ENCODE results near the gene ZNF280A. TPM values are rescaled to one million over a fixed set of nuclear protein-coding genes. Genes with fewer than 3 reads are reported as not detected.
"Not testable (repeated sequence)": the region's sequence is repeated elsewhere in the genome, so short reads cannot be mapped to it uniquely, and the experiment has no call there.

Gene ZNF280A
- polyA plus RNA-seq, 1 donor = not detected

GRCh38 chr22:22468794-22469469 is 51.1 kb downstream of the ZNF280A start:
- H3K4me3 ChIP-seq (ENCODE audit: low read length); H3K27ac ChIP-seq (ENCODE audit: low read length); H3K36me3 ChIP-seq (ENCODE audit: control insufficient read depth, insufficient read depth, low read length); H3K9me3 ChIP-seq (ENCODE audit: control insufficient read depth, low read depth, low read length); H3K27me3 ChIP-seq (ENCODE audit: control insufficient read depth, insufficient read depth, low read length); DNase-seq; H3K4me1 ChIP-seq (ENCODE audit: control insufficient read depth, insufficient read depth, low read length): not testable (repeated sequence)
- WGBS (ENCODE audit: insufficient coverage, low lambda C conversion rate) = 84% methylated on average over 5 of the region's 11 CpGs

- 90% methylated on average over 1 of the region's 1 CpG for WGBS (ENCODE audit: insufficient coverage, low lambda C conversion rate)
- peaks cover 4% of the 10 kb centered on the region for H3K27me3 ChIP-seq (ENCODE audit: control insufficient read depth, insufficient read depth, low read length)
- no peaks in the 10 kb centered on the region for H3K4me1 ChIP-seq (ENCODE audit: control insufficient read depth, insufficient read depth, low read length)
- H3K36me3 ChIP-seq (ENCODE audit: control insufficient read depth, insufficient read depth, low read length) = no peaks in the 10 kb centered on the region
- DNase-seq = no peak
- no peak overlapping the region for H3K4me3 ChIP-seq (ENCODE audit: low read length)
- H3K9me3 ChIP-seq (ENCODE audit: control insufficient read depth, low read depth, low read length) = peaks cover 6% of the 10 kb centered on the region
- H3K27ac ChIP-seq (ENCODE audit: low read length) = no peak overlapping the region
These were observed 53.0 kb downstream of the ZNF280A start for GRCh38 chr22:22467112-22467511.

GRCh38 chr22:22465782-22466181 is 54.3 kb downstream of the ZNF280A start:
- WGBS (ENCODE audit: insufficient coverage, low lambda C conversion rate) = 90% methylated on average over 1 of the region's 1 CpG
- no peak overlapping the region for H3K27ac ChIP-seq (ENCODE audit: low read length)
- H3K27me3 ChIP-seq (ENCODE audit: control insufficient read depth, insufficient read depth, low read length) = peaks cover 4% of the 10 kb centered on the region
- no peak overlapping the region for H3K4me3 ChIP-seq (ENCODE audit: low read length)
- H3K36me3 ChIP-seq (ENCODE audit: control insufficient read depth, insufficient read depth, low read length) = no peaks in the 10 kb centered on the region
- H3K9me3 ChIP-seq (ENCODE audit: control insufficient read depth, low read depth, low read length) = peaks cover 6% of the 10 kb centered on the region
- DNase-seq = no peak
- H3K4me1 ChIP-seq (ENCODE audit: control insufficient read depth, insufficient read depth, low read length) = no peaks in the 10 kb centered on the region

DNA sequence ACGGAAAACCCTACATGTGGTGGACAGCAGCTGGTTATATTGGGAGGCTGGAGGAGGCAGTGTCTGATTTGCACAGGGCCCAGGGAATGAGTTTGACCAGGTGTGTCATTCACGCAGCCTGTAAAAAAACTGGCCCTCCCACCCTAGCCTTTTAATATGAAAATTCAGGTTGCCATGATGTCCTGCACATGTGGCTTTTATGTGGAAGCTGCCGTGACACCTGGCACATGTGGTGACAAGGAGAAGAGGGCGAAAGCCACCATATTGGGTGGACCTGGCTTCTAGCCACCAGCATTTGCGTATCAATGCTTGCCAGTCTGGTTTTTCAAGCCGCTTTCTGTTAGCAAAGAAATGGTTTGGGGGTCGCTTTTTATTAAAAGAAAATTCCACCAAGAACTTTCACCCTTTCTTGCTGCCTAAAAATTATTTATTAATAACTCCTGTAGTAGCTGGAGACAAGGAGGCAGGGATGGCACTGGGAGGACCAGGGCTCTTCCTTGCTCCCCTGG is 54.9 kb downstream of the ZNF280A start:
- Histone ChIP-seq H3K4me3 (ENCODE audit: low read length) (no peak overlapping the region), H3K27me3 (ENCODE audit: control insufficient read depth, insufficient read depth, low read length) (peaks cover 4% of the 10 kb centered on the region), H3K27ac (ENCODE audit: low read length) (no peak overlapping the region), H3K4me1 (ENCODE audit: control insufficient read depth, insufficient read depth, low read length) (no peaks in the 10 kb centered on the region), H3K36me3 (ENCODE audit: control insufficient read depth, insufficient read depth, low read length) (no peaks in the 10 kb centered on the region), H3K9me3 (ENCODE audit: control insufficient read depth, low read depth, low read length) (peaks cover 6% of the 10 kb centered on the region)
- WGBS (ENCODE audit: insufficient coverage, low lambda C conversion rate) = 38% methylated on average over 2 of the region's 7 CpGs
- DNase-seq = no peak

GRCh38 chr22:22464541-22465054 is 55.5 kb downstream of the ZNF280A start:
- Histone ChIP-seq H3K27ac (ENCODE audit: low read length) (no peak overlapping the region), H3K4me1 (ENCODE audit: control insufficient read depth, insufficient read depth, low read length) (no peaks in the 10 kb centered on the region), H3K27me3 (ENCODE audit: control insufficient read depth, insufficient read depth, low read length) (peaks cover 4% of the 10 kb centered on the region), H3K9me3 (ENCODE audit: control insufficient read depth, low read depth, low read length) (peaks cover 7% of the 10 kb centered on the region), H3K4me3 (ENCODE audit: low read length) (no peak overlapping the region), H3K36me3 (ENCODE audit: control insufficient read depth, insufficient read depth, low read length) (no peaks in the 10 kb centered on the region)
- DNase-seq = no peak
- WGBS (ENCODE audit: insufficient coverage, low lambda C conversion rate) = no CpG with 5 or more reads among the region's 11 CpGs

DNA sequence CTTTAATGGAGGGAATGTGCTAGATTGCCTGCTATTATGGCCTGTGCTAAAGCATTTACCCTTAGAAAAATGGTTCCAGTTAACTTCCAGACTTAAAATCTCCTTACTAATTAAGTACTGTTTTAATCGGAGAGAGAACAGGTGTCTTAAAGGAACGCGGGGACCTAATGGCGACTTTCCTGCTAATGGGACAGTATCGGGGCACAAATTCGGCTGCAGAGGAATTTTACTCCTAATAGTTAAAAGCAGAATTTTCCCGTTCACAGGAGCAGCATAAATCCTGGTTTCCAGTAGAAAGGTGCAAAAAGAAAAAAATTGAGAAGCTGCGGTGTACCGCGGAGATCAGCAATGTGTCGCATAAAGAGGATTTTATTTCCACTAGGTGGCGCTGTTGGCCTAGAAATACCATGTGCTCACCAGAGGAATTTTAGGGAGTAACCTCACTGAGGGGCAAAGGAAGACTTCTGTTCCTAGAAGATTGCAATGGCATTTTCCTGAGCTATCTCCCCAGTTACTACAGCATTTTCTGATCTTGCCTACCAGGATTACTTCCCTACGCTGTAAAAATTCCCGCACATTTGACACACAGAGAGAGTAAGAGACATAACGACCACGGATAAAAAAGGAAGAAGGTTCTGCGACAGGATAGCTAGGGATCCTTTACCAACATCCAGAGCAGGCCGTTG is 56.1 kb downstream of the ZNF280A start:
- Histone ChIP-seq H3K27ac (ENCODE audit: low read length) (no peak overlapping the region), H3K9me3 (ENCODE audit: control insufficient read depth, low read depth, low read length) (peaks cover 7% of the 10 kb centered on the region), H3K4me1 (ENCODE audit: control insufficient read depth, insufficient read depth, low read length) (no peaks in the 10 kb centered on the region), H3K27me3 (ENCODE audit: control insufficient read depth, insufficient read depth, low read length) (peaks cover 4% of the 10 kb centered on the region), H3K36me3 (ENCODE audit: control insufficient read depth, insufficient read depth, low read length) (no peaks in the 10 kb centered on the region), H3K4me3 (ENCODE audit: low read length) (no peak overlapping the region)
- peak; percentile 31 to 41 for DNase-seq
- WGBS (ENCODE audit: insufficient coverage, low lambda C conversion rate) = 20% methylated on average over 5 of the region's 18 CpGs

Other genes with a start within 250 kb of the ZNF280A start
- gene ZNF280B, start 11.5 kb downstream of the ZNF280A start, polyA plus RNA-seq = 2.3 TPM
- not detected for gene PRAME, start 39.0 kb upstream of the ZNF280A start, polyA plus RNA-seq
- gene GGTLC2, start 124.3 kb upstream of the ZNF280A start, polyA plus RNA-seq = not detected